DMS79 treated with DMSO at 0.1 percent for 48 hours (cell line): ENCODE data around the gene GATM.
"Not testable (repeated sequence)": the region's sequence is repeated elsewhere in the genome, so short reads cannot be mapped to it uniquely, and the experiment has no call there.

ENCODE experiments used
- DNase-seq: peaks from one replicate; lab custom pipeline; 2025; lab: John Stamatoyannopoulos, UW

GATM gene

DNA sequence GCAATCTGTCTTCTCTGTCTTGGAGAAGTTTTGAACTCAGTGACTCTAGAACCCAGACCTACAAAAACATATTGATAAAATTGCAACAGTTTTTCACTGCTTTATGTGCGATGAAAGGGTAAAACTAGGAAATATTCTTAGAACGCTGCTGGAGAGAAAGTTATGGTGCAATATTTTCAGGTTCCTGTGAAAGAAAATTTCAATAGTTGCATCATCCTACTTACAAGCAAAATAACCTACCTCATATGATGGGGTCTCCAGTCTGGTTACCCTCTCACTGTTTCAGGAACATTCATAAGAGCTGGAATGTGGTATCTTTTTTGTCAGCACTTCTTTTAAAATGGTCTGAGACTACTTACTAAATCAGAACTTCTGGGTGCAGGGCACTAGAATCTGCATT is 27.1 kb downstream of the GATM start:
- no peak for DNase-seq

DNA sequence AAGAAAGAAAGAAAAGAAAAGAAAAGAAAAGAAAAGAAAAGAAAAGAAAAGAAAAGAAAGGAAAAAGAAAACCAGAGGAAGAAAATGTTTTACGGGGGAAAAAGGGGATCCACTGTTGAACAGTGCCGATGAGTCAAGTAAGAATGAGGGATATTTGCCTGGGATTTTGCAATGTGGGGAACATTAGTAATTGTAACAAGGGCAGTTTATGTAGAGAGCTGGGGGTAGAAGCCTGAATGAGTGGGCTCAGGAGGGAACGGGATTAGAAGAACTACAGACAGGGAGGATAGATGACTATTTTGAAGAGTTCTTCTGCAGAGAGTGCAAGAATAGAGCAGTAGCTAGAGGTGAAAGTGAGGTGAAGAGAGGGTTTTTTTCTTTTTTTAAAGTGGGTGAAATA is 28.7 kb downstream of the GATM start:
- DNase-seq, result no peak

DNA sequence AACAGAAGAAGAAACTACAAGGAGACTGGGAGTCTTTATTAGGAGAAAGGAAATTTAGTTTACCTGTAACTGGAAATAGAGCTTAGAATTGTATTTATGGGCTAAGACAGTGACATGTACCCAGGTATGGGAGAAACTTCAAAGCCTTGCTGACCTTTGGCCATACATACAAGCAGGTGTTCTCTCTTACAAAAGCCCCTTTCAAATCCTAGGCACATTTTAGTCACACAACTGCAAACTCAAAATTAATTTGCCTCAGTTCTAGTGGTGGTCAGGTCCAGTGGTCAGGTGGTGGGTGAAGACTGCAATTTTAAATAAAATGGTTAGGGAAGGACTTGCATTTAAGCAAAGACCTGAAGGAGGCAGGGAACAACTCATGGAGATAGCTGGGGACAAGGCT is 30.4 kb downstream of the GATM start:
- DNase-seq, result no peak

DNA sequence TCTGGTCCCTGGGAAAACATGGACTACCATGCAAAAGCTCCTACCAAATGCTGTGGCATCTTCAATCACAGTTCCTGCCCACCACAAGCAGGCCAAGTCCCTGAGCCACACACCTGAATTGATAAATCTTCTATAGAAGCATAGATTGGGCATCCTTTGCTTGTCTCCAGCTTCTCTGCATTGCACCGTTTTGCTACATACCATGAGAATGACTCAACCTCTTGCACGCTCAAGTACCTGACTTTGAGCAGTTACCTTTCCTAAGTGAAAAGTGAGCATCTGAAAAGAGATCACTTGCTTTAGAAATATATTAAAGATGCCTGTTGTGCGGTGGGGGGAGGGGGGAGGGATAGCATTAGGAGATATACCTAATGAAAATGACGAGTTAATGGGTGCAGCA is 31.3 kb downstream of the GATM start:
- no peak for DNase-seq

DNA sequence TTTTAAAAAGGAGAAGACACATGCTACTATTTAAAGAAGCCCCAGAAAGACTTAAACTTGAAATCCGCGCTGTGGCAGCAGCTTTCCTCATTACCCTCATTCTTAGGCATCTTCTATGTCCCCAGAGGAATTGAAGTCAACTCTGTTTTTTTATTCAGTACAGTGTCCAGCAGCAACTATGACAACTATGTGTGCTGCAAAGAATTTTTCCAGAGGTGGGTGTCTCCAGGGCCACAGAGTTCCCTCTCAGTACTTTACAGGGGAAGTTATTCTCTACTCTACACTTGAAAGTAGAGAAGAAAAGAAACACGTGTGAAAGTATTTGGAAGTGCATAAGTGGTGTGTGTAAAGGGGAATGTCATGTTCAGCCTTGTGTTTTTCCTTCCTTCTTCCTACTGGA is 32.0 kb downstream of the GATM start:
- no peak for DNase-seq

DNA sequence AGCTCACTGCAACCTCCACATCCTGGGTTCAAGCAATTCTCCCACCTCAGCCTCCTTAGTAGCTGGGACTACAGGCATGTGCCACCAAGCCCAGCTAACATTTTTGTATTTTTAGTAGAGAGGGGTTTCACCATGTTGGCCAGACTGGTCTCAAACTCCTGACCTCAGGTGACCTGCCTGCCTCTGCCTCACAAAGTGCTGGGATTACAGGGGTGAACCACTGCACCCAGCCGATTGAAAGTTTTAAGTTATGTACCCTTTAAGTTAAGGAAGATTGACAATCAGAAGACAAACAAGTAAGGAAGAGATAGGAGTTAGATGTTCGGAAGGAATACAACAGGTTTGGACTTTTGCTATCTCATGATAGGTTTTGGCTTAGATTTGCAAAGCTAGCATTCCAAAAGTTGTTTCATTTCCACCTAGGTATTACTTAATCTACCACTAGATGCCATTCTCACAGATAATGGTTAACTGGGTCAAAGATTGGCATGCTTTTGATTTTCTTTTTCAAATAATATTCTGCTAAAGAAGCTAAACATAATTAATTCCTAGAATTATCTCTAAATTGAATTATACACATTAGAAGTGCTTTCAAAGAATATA is 35.0 kb downstream of the GATM start:
- no peak for DNase-seq

DNA sequence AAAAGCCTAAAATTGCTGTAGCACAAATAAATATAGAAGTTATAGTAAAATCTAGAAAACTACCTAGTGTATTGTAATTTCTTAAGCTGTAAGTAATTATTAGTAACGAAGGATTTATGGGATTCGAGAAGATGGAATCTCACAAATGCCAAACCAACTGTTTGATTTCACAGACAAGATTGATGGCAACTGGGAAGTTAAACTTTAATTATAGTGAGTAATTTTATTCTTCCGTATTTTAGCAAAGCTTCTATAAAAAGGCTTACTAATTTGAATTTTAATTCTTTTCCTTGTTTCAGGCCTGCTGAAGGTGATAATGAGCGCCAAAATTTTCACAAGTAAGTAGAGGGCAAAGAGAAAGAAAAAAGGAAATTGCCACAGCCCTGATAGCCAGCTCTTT is 36.6 kb downstream of the GATM start:
- no peak for DNase-seq

DNA sequence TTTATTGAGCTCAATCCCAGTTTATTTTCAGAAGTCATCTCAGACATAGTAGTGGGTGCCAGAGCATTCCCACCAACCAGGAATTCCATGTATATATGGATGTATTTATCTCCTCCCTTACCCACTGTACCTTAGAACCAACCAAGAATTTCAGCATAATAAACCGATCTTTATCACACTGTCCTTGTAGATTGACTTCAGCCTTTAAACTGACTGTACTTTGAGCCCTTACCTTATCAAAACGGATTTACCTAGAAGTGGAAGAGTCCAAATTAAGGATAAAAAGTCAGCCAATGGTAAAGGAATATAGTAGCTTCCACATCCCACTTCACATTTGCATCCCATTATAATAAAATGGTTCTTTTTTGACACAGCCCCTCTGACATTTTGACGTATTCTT is 37.9 kb downstream of the GATM start:
- DNase-seq, result no peak

DNA sequence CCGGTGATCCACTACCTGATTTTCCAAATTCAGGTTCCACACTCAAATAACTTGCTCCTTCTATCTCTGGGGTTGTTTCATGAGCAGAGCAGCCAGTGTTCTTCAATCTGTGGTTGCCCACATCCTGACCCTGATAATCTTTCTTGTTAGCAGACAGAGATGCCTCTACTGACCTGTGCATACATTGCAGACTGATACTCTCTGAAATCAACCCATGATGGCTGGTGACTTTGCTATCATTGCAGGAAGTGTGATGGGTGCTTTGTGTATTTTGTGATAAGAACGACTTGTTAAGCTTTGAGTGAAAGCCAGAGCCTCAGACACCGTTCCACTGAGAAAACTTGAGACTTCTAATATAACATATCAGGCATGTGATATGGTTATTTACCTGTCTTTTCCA is 39.9 kb downstream of the GATM start:
- no peak for DNase-seq

DNA sequence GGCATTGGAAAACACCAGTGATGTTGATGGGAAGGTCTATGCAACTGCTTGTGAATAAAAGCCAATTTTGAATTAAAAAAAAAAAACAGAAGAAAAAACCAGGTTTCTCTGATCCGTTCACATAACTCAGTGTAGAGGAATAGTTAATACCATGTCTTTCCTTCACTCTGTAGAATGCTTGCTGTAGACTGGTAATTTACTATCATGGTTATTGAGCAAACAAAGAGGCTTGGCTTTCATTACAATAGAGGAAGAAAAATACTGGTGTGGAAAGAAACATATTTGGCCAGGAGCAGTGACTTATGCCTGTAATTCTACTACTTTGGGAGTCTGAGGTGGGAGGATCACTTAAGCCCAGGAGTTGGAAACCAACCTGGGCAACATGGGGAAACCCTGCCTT is 41.1 kb downstream of the GATM start:
- DNase-seq, result no peak

DNA sequence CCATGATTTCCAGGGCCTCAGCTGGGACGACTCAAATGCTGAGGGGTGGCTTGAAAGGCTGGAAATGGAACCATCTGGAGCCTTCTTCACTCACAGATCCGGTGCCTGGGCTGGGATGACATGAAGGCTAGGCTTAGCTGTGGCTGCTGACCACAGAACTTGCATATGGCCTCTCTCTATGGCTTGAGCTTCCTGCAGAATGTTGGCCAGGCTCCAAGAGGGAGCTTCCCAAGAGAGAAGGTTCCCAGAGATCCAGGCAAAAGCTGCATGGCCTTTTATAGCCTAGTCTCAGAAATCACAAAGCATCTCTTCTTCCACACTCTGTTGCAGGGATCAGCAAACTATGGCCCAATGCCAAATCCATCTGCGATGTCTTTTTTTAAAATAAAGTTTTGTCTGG is 44.8 kb downstream of the GATM start:
- no peak for DNase-seq

DNA sequence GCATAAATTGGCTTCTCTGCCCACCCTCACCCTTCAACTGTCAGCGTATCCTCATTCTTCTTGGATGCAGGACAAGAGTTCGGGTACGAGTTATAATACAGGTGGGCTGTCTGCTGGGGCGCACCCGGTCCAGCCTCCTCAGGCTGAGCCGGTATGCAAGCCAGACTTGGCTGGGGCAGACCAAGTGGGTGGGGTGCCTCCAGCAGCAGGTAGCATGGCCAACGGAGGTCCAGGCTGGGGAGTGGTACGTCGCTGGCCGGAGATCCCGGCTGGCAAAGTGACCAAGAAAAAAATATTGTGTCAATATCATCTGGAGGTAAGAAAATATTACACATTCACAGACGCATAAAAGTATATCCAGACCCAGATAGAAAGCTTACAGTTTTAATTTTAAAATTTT is 45.6 kb downstream of the GATM start:
- DNase-seq, result no peak

DNA sequence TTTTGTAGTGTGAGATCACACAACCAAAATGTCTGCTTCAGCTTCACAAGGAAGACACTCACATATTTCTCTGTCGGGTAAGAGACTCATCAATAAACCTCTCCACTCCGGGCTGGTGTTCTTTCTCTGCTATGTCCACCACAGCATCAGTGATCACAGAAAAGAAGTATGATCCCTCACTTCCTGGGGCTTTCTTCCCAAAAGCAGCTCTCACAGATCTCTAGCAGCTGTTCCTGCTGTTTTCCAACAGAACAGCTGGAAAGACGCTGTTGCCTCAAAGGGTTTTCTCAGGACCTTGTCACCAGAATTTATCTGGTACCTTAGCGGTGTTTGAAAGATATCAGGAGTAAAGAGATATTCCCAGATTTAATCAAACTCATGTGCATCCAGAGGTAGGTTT is 46.4 kb downstream of the GATM start:
- DNase-seq, result no peak

DNA sequence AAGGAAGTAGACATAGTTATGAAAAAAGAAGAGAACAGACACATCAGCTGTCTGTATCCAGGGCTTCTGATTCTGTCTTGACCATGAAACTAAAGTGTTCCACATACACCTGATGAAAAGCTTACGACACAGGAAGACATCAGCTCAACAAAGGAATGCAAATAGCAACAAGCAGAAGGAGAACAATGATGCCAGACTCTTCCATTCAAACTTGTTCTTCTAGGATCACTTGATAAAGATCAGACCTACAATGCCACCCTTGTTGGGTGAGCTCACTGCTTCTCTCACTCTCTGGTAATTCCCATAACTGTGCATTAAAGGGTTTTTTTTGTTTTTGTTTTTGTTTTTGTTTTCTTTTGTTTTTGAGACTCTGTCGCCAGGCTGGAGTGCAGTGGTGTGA is 49.7 kb downstream of the GATM start:
- no peak for DNase-seq

DNA sequence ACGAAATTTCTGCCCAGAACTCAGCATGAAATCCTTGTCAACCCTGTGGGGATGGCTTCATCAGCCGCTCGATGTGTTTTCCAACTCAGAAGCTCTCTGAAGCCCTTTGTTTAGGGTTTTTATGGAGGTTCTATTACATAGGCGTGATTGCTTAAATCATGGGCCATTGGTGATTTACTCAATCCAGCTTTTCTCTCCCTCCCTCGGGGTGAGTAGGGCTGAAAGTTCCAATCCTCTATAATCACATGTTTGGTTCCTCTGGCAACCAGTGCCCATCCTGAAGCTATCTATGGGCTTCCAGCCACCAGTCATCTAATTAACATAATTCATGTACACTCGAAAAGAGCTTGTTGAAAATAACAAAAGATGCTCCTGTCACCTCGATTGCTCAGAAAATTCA is 51.6 kb downstream of the GATM start:
- no peak for DNase-seq

DNA sequence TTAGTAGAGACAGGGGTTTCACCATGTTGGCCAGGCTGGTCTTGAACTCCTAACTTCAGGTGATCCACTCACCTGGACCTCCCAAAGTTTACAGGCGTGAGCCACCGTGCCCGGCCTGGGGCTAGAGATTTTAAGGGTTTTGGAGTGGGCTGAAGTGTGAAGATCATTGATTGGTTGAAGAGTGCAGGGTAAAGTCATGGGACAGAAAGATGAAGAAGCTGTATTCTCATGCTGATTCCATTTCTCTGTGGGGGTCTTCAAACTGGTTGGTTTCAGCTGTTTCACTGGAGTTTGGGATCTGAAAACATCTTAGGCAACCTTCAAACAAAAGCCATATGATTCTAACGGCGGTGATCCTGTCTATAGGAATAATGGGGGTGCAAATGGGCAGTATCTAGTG is 52.1 kb downstream of the GATM start:
- DNase-seq, result no peak

DNA sequence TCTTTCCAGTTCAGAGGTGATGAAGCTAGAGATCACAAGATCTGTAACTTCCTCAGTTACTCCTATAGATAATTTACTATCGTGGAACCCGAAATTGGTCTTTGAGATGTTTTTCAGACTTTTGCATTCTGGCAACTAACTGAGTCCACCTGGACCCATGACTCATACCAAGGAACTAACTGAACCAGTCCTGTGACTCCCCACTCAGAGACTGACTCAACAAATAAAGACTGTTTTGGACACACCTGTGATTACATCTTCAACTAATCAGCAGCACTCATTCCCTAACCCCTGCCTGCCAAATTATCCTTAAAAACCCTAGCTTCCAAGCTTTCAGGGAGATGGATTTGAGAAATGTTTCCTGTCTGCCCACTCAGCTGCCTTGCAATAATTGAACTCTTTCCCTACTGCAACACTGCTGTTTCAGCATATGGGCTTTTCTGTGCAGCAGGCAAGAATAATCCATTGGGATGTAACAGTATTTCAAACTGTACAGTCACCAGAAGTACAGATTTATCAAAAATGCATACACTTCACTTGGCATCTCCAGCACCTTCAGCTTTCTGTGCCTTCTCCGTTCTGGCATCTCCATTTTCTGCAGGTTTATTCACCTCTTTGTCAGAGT is 57.7 kb downstream of the GATM start:
- no peak for DNase-seq

DNA sequence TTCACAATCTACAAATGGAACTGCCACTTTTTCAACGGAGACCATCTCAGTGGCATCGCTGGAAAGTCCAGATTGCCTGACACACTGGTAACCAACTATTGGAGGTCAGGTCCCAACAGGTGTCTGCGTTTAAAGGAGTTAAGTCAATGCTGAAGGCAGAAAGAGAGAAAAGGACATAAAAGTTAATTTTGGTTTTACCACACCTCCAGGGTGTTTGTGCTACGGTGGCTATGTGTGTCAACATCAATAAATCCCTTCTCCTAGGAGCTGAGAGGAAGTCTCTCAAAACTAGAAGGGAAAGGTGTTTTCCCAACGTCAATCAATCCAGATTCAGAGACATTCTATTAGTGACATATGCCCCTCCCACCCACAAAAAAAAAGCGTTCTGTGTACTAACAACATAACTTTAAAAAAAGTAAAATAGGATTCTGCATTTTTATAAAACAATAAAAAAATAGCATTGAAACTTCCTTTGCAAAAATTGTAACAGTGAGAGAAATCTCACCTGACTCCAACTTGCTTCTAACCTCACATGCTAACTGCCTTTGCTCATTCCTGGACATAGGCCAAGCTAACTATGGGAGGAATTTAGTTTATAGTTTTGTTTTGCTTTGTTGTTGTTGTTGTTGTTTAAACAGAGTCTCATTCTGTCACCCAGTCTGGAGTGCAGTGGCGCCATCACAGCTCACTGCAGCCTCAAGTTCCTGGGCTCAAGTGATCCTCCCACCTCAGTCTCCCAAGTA is 58.7 kb downstream of the GATM start:
- no peak for DNase-seq

DNA sequence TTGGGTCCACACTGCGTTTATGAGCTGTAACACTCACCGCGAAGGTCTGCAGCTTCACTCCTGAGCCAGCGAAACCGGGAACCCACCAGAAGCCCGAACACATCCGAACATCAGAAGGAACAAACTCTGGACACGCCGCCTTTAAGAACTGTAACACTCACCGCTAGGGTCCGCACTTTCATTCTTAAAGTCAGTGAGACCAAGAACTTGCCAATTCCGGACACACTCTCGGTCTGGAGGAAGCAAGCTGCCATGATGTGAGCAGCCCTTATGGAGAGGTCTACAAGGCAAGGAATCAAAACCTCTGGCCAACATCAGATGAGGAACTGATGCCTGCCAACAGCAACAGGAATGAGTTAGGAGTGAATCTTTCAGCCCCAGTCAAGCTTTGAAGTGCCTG is 63.4 kb downstream of the GATM start:
- no peak for DNase-seq

DNA sequence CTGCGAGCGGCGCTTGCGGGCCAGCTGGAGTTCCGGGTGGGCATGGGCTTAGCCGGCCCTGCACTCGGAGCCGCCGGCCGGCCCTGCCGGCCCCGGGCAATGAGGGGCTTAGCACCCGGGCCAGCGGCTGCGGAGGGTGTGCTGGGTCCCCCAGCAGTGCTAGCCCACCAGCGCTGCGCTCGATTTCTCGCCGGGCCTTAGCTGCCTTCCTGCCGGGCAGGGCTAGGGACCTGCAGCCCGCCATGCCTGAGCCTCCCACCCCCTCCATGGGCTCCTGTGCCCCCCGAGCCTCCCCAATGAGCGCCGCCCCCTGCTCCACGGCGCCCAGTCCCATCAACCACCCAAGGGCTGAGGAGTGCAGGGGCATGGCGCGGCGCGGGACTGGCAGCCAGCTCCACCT is 64.2 kb downstream of the GATM start:
- not testable (repeated sequence) for DNase-seq
